NOMO-1 treated with dmso at 0.1 percent for 144 hours (cell line): ENCODE measurements around the gene SMIM13.
A peak's percentile ranks its signal among the peaks of the same experiment; 100 is the strongest.

ENCODE experiments used
- DNase-seq: peaks from one replicate; lab custom pipeline; 2025; ENCODE audit not compliant: unreplicated experiment; lab: John Stamatoyannopoulos, UW

Gene SMIM13

DNA sequence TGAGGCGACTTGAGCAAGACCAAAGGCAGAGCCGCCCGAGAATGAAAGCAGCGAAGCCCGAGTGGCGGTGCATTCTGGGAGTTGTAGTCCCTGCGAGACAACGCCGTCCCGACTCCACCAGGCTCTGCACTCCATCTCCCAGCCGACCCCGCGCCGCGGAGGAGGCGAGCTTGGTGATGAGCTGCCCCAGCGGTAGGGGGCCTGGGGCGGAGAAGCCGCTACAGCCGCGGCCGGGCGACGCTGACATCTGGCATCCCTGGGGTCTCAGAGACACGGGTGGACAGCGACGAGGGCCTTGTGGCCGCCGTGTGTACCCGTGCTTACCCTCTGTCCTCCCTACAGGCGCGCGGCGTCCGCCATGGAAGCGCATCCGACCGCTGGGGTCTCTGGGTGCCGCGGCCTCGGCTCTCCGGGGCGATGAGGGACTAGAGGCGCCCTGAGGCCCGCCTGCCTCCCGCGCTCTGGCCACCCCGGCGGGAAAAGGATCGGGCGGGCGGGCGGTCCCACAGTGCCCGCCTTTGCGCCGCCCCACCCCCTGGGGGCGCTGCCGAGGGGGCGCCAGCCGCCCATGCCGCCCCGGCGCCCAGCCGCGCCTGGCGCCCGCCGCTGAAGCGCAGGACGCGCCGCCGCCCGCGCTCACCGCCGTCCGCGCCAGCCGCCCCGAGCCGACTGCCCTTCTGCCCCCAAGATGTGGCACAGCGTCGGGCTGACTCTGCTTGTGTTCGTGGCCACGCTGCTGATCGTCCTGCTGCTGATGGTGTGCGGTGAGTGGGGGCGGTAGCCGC, at the start of gene SMIM13:
SMIM13 (plus strand) TSS at position 209 of the 785 bp plus-strand sequence; CDS start at position 689, 480 bp downstream.
- DNase-seq: peak; percentile 97

DNA sequence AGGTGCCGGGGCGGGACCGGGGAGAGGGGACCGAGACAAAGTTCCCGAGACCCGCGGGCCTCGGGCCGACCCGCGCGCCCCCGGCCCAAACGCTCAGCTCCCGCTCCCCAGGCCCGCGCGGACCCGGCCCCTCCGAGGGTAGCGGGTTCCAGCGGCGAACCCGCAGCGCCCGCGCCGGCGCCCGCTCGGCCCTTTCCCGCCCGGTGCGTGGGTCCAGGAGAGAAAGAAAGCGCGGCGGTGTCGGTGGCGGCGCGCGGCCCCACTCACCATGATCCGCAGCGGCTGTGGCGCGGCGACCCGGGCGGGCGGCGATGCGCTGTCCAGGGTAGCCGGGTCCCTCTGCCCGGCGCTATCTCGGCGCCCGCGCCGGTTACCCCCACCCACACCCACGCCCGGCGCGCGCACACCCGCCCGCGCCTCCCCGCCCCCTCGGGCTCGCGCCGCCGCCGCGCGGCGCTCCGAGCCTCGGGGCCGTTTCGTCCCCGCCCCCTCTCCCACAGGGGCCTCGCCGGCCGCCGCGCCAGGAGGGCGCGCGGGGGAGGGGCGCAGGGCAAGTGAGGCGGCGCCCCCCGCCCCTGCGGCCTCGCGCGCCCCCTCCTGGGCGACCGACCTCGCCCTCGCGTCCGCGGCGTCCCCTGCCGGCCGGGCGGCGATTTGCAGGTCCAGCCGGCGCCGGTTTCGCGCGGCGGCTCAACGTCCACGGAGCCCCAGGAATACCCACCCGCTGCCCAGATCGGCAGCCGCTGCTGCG, 49.5 kb upstream of the SMIM13 start, which contains the start of gene ELOVL2:
ELOVL2 (minus strand) TSS at position 345 of the 751 bp plus-strand sequence; CDS start at position 270, 75 bp downstream.
- DNase-seq: no peak

DNA sequence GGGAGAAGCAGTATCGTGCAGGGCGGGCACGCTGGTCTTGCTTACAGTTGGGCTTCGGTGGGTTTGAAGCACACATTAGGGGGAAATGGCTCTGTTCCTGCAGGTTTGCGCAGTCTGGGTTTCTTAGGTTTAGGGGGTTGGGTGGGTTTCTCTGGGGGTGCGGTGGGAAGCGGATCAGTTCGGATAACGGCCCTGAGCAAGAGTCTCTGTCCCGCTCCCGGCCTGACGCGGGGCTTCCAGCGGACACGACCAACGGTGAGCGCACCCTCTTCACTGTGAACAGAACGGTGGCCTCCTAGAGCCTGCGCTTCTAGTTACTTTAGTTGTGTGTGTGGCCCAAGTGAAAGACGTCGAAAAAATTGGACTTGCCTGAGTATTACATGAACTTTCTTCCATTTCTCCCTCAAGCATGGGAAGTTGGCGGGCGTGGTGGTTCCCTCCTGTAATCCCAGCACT, 48.9 kb upstream of the SMIM13 start:
- no peak for DNase-seq

DNA sequence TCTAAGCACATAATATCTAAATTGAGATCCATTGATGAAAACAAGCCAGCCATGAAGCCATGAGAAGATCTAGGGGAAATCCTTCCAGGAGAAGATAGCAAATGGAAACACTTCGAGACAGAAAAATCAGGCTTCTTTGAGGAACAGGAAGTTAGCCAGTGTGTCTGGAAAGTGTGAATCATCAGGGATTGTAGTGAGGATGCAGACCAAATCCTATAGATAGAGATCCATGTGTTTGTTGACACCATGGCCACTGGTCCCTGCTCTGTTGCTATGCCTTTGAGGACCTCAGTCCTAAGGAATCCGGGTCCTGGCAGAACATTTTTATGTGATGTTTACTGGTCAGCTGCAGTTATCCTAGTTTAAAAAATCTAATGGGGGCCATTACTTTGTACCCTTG, 42.9 kb upstream of the SMIM13 start:
- DNase-seq: no peak

DNA sequence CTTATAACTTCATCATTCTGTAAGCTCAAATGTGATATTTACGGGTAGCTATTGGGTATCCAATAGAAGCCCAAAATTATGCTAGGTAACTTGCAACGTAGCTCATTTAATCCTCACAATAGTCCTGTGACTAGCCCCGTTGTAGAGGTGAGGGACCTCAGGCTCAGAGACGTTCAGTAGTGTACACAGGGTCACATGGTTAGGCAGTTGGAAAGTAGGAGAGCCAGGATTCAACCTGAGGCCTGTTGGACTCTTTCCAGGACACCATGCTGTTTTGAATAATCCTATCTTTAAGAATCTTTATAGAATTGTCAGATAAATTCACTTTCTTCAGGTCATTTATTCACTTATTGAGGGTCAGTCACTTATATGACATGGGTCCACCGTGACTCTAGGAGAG, 40.3 kb upstream of the SMIM13 start:
- no peak for DNase-seq

DNA sequence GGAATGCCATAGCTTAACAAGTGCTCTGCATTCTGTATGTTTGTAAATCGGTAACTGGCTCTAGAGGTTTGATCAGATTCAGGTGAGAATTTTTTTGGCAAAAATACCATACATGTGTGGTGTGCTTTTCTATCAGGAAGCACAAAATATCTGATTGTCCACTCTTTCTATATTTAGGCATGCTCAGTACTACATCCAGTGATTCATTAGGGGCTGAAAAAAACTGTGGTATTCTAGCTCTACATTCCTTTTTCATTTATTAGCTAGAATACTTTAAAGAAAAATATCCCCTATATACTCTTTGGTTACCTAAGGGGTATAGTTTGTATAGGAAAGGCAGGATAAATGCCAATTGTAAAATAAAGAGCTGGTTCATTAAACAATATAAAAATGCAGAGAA, 38.9 kb upstream of the SMIM13 start:
- no peak for DNase-seq

DNA sequence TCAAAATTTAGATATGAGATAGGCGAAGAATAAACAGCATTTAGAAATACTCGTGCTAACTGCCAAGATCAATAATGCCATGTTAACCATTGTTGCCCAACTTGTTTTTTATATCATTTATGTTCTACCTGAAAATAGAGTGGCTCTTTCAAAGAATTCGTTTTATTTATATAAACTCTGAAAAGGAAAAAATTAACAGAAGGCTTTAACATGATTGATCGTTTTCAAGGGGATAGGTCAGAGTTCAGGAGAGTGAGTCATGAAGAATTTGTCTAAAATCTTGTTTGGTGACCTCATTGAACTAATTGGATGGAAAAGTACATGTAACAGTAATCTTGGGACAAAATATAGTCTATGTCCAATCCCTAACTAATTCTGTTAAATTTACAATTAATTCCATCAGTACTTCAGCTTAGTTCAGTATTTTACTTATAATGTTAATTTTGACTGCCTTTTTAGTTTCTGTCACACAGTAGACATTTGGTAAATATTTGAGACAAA, 38.5 kb upstream of the SMIM13 start:
- no peak for DNase-seq

DNA sequence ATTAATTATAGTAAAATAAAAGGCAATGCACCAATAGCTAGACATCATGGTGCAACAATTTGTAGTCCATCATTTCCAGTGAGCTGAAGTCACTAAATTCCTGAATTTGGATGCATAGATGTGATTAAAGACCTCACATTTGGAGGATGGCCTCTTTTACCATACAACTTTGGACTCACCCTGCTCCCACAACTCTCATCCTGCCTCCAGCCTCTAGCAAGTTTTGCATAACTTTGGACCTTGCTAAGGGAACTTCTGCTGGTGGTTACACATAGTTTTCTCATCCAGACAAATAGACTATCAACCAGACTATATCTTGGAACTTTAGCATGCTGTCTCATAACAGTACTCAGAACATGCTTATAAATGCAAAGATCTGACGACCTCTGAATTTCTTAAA, 36.8 kb upstream of the SMIM13 start:
- no peak for DNase-seq

DNA sequence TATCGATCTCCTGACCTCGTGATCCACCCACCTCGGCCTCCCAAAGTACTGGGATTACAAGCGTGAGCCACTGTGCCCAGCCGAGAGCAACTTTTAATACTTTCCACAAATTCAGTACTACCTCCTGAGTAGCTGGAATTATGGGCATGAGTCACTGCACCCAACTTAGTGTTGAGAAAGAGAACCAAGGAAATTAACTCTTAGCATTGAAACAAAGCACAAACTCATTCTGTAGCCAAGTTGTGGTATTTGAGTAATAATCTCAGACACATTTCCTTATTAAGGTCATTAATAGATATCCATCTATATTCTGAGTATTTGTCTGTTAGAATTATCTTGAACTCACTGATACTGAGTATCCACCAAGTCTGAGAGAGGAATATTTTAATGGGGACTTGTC, 35.2 kb upstream of the SMIM13 start:
- DNase-seq: no peak

DNA sequence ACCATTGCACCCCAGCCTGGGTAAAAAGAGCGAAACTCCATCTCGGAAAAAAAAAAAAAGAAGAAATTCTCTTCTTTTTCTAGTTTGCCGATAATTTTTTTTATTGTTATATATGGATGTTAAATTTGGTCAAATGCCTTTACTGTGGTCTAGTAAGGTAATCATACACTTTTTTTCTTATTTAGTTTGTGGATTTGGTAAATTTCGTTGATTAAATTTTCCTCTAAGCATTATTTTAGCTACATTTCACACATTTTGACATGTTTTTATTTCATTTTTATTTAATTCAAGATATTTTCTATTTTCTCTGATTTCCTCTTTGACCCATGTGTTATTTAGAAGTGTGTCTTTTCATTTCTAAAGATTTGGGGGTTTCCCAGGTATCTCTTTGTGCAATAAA, 31.6 kb upstream of the SMIM13 start:
- no peak for DNase-seq

DNA sequence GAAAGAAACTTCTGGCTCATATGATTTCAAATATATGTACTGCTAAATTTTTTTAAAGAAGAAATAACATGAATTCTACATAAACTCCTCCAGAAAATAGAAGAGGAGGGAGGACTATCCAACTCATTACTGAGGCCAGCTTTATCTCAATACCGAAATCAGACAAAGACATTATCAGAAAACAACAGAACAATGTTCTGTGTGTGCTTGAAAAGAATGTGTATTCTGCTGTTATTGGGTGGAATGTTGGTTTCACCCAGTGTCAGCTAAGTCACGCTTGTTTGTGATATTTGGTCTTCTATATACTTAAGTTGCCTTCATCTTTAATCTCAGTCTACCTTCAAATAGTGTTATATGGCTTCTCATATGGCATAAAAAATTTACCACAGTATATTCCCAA, 30.9 kb upstream of the SMIM13 start:
- no peak for DNase-seq

DNA sequence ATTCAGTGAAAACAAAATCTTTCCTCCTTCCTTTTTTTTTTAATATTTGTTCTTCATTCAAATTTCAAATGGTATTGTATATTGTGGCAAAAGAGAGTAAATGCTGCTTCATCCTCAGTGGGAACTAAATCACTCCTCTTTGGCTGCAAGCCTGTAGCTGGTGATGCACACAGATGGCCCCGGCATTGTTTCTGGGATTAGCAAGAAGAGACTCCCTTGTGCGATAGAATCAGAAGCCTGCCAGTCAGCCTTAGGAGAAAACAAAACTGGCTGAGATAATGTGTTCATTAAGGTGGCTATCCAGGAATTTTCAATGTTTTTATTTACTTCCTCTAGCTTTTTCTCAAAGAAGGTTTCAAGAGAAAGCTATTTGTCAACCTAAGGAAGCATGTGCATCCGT, 28.8 kb upstream of the SMIM13 start:
- DNase-seq: no peak

DNA sequence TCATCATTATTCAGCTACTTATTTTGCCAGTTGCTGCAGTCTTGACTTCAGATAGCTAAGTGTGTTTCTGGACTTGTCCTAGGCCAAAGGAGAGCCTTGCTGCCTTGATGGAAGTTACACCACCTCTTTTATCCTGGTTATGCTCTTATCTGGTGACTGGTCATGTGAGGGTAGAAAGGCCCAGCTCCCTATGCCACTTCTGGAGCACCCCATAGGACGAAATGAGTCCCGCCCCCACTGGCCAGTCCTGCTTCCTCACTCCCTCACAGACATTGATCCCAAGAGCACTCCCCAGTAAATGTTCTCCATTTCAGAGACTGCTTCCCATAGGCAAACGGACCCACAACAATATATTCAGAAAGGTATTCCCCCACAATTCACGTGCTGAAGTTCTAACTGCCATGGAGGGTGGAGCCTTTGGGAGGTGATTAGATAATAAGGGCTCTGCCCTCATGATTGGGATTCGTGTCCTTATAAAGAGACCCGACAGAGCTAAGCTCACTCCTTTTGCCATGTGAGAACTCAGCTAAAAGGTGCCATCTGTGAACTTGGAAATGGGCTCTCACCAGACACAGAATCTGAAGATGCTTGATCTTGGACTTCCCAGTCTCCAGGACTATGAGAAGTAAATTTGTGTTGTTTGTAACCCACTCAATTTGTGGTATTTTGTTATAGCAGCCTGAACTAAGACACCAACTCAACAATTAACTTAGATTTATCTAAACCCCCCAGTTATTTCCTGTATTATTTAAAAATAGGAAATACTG, 28.0 kb upstream of the SMIM13 start:
- no peak for DNase-seq

DNA sequence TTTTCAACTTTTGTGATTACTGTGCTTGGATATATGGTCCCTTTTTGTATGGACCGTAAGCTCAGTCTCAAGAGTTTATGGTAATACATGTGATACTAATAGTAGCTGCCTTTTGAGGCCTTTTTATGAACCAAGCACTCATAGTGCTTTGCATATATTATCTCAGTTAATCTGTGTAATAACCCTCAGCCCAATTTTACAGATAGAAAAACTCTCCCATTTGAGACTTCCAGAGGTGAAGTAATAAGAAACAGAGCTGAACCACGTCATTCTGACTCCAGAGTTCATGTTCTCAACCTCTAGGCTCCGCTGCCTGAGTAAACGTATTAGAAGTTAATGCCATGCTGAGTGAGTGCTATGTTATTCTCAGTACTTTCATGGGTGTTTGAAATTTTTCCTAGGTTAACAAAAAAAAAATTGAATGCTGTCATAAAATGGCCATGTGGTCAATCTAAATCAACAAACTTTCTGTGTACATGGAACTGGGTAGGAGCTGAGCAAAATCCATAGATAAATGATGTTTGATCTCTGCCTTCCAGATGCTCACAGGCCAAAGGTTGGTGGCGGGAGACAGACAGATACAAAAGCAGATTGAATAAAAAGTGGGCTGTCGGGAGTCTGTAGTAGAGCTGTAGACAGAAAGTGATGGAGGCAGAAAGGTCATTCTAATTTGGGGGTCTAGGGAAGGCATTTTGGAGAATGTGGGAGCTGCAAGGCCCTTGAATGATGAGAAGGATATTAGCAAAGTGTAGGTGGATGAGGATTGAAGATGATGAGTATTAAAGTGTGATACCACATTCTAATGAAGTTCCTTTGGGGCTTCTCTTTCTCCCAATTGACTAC, 26.9 kb upstream of the SMIM13 start:
- DNase-seq: no peak

DNA sequence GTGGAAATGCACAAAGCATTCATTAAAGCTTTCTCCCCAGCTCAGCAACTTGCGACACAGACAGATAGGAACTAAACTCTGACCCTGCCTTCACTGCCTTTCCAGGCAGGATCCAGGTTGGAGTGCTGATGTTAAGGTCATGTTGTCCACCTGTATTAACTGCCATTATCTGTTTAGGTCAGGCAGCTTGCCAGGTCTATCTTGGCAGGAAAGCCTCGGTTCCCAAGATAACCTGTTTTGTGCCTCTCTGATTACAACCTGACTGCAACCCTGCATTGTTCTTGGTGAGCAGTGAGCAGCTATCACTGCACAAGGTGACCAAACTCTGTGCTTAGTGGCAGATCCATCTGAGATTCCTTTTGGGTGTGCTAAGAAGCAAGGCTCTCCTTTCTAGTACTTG, 26.3 kb upstream of the SMIM13 start:
- DNase-seq: no peak

DNA sequence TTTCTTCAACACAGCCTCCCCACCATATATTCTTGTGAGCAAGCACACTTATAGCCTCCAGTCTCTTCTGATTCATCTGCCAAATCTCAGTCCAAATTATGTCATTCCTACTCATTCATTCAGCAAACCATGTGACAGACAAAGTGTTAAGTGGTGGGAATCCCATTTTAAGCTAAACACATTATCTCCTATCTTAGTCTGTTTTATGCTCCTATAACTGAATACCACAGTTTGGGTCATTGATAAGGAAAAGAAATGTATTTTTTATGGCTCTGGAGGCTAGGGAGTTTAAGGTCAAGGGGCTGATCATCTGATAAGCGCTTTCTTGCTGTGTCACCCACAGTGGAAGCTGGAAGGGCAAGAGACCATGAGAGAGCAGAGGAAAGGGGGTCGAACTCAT, 23.9 kb upstream of the SMIM13 start:
- DNase-seq: no peak

DNA sequence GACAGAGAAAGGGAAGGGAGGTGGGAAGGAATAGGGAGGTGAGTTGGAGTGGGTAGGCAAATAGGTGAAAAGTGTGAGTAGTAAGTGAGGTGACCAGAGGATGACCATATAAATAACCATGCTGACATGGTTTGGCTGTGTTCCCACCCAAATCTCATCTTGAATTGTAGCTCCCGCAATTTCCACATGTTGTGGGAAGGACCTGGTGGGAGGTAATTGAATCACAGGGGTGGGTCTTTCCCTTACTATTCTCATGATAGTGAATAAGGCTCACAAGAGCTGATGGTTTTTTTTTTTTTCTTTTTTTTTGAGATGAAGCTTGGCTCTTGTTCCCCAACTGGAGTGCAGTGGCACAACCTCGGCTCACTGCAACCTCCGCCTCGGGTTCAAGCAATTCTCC, 21.5 kb upstream of the SMIM13 start:
- no peak for DNase-seq

DNA sequence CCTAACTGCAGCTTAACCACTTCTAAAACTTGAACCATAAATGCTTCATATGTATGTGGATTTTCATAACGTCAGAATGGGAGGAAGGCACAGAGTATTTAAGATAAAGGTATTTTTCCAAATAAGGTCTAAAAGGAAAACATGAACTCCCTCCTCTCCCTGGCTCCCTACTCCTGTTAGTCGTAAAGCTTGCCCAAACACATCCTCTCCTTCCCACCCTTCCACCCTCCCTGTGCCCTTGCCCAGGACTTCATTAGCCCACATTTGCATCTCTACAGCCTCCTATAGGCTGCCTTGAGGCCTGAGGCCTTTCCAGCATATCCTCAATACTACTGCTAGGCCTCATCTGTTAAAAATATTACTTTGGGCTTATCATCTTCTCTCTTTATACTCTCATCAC, 17.1 kb upstream of the SMIM13 start:
- no peak for DNase-seq

DNA sequence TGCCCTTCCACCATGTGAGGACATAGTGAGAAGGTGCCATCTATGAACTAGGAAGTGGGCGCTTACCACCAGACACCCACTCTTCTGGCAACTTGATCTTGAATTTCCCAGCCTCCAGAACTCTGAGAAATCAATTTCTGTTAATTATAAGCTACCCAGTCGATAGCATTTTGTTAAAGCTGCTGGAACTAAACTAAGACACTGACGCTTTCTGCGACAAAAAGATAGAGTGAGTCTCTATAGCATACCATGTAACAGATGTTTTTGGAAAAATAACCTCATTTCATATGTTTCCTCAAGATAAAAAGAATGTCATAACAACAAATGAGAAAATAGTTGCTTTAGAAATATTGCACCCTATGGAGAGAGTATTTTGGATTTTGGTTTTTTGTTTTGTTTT, 15.4 kb upstream of the SMIM13 start:
- DNase-seq: no peak

DNA sequence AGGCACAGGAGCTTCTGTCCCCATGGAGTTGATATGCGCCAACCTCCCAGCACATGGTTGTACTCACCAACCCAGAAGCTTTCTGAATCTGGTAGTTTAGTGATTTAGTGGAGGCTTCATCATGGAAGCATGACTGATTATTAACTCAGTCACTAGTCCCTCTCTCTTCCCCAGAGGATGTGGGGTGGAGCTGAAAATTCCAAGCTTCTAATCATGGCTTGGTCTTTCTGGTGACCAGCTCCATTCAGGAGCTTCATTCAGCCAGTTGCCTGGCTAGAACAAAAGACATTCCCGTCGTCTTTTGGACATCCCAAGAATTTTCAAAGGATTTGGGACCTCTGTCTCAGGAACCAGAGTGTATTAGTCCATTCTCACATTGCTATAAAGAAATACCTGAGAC, 13.3 kb upstream of the SMIM13 start:
- DNase-seq: no peak

DNA sequence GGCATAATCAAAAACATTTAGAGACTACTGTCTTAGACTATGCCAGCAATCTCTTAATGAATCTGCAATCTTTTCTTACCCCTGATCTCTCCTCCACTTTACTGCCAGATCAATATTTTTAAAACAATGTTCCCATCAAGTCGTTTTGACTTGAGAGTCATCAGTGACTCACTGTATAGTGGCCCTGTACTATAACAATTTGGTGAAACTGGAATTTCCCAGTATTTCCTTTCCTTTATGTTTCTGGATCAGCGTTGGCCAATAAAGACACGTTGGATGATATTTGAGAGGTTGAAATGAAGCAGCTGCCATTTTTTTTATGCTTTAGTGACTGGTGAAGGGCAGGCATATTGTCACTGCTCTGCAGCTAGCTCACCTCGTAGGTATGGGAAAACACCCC, 10.1 kb upstream of the SMIM13 start:
- no peak for DNase-seq
